A549 (cell line): ENCODE data around the gene ADAM12. TPM values are rescaled to one million over a fixed set of nuclear protein-coding genes. Genes with fewer than 3 reads are reported as not detected.

Experiments
- ATAC-seq, 2 experiments: fragments of 200-7000 bp in 1 of 2; fragments of >200 bp in 1 of 2; cut with Nextera tagmentation in 1 of 2; cut with Tn5 transposase in 1 of 2; 3 replicates each; pipeline versions ENCODE4 v1.8.0 to v1.9.1; 2018 to 2020; ENCODE audit warnings: mild to moderate bottlenecking in 1 of 2, moderate library complexity in 1 of 2
- CTCF ChIA-PET: fragments of 300-600 bp; sonication (Branson Sonifier 250); formaldehyde crosslinking; extraction: SDS; loops from one replicate; lab custom pipeline; 2021; ENCODE audit warnings: antibody characterized with exemption, inconsistent platforms; lab: Yijun Ruan, JAX
- POLR2A ChIA-PET: fragments of 350-600 bp; formaldehyde crosslinking; extraction: SDS; loops from one replicate; lab custom pipeline; 2021; ENCODE audit warnings: antibody characterized with exemption, inconsistent platforms; lab: Yijun Ruan, JAX
- DNase-seq, 2 experiments: peaks; one replicate each; pipeline versions ENCODE4 v3.0.0 to v3.0.0-alpha.2; 2011 to 2016; ENCODE audit warnings: low read depth in 1 of 2, low spot score in 1 of 2
- FAIRE-seq: peaks from 2 replicates; lab custom pipeline; 2011; peaks lifted over from hg19 to GRCh38; lab: Jason Lieb, UNC
- H3K27ac ChIP-seq, 2 experiments: fragments of >200 bp; sonication (Bioruptor Twin); formaldehyde crosslinking; 3 replicates each; pipeline ENCODE4 v1.5.1; 2016 to 2017
- H3K4me1 ChIP-seq: fragments of >200 bp; sonication (Bioruptor Twin); formaldehyde crosslinking; 3 replicates; pipeline ENCODE4 v1.6.1; 2016
- H3K4me2 ChIP-seq: fragments of >200 bp; sonication (Bioruptor Twin); formaldehyde crosslinking; 3 replicates; pipeline ENCODE4 v1.6.1; 2016
- H3K4me3 ChIP-seq: fragments of >200 bp; sonication (Bioruptor Twin); formaldehyde crosslinking; 3 replicates; pipeline ENCODE4 v1.5.1; 2016
- H3K9me3 ChIP-seq: fragments of >200 bp; sonication (Bioruptor Twin); formaldehyde crosslinking; 3 replicates; pipeline ENCODE4 v1.6.1; 2016
- BCL3 ChIP-seq: fragments of >200 bp; sonication (Bioruptor Twin); formaldehyde crosslinking; IDR thresholded peaks from 3 replicates; pipeline ENCODE4 v1.6.1; 2016
- BHLHE40 ChIP-seq: IDR thresholded peaks from 2 replicates; pipeline ENCODE4 v1.6.1; 2012; ENCODE audit warnings: low read depth, low read length, inconsistent platforms
- CBX8 ChIP-seq: fragments of 200-600 bp; sonication (generic); IDR thresholded peaks from 2 replicates; pipeline ENCODE4 v1.6.1; 2016
- CHD4 ChIP-seq: fragments of 200-600 bp; sonication (generic); IDR thresholded peaks from 2 replicates; pipeline ENCODE4 v1.6.1; 2016; ENCODE audit warnings: antibody characterized with exemption, mild to moderate bottlenecking, borderline replicate concordance
- CTCF ChIP-seq: fragments of >200 bp; sonication (Bioruptor Twin); formaldehyde crosslinking; IDR thresholded peaks from 3 replicates; pipeline ENCODE4 v1.5.1; 2016
- EHF ChIP-seq: fragments of 250-450 bp; sonication (Bioruptor Pico); IDR thresholded peaks from 2 replicates; pipeline ENCODE4 v1.5.0; 2020; ENCODE audit warnings: mild to moderate bottlenecking
- ELK1 ChIP-seq: fragments of 150-350 bp; IDR thresholded peaks from 2 replicates; pipeline ENCODE4 v1.6.1; 2014; ENCODE audit warnings: low read depth, mild to moderate bottlenecking, low read length
- FOSL2 ChIP-seq, 2 experiments: fragments of 450-650 bp in 1 of 2; fragments of >200 bp in 1 of 2; sonication (Bioruptor Twin) in 1 of 2; formaldehyde crosslinking; IDR thresholded peaks; 2 replicates each; pipeline versions ENCODE4 v1.5.0 to v1.6.1; 2016 to 2020; ENCODE audit warnings: mild to moderate bottlenecking in 1 of 2, moderate library complexity in 1 of 2
- FOXS1 ChIP-seq: fragments of 250-450 bp; sonication (Bioruptor Pico); IDR thresholded peaks from 2 replicates; pipeline ENCODE4 v1.5.0; 2020; ENCODE audit warnings: mild to moderate bottlenecking, moderate library complexity
- HES2 ChIP-seq: fragments of >200 bp; sonication (Bioruptor Twin); formaldehyde crosslinking; IDR thresholded peaks from 2 replicates; pipeline ENCODE4 v1.6.1; 2016
- HEYL ChIP-seq: fragments of 250-450 bp; sonication (Bioruptor Pico); IDR thresholded peaks from 2 replicates; pipeline ENCODE4 v1.8.0; 2021; ENCODE audit warnings: mild to moderate bottlenecking, moderate library complexity
- HOXB5 ChIP-seq: fragments of 250-450 bp; sonication (Bioruptor Pico); IDR thresholded peaks from 2 replicates; pipeline ENCODE4 v1.5.0; 2020; ENCODE audit warnings: mild to moderate bottlenecking, moderate library complexity
- JUN ChIP-seq, 2 experiments: fragments of >200 bp; sonication (Bioruptor Twin); formaldehyde crosslinking; IDR thresholded peaks; 2 replicates in 1 of 2; 3 replicates in 1 of 2; pipeline ENCODE4 v1.6.1; 2016 to 2017
- JUNB ChIP-seq: fragments of >200 bp; sonication (Bioruptor Twin); formaldehyde crosslinking; IDR thresholded peaks from 2 replicates; pipeline ENCODE4 v1.6.1; 2016
- KDM1A ChIP-seq: fragments of 200-600 bp; sonication (generic); IDR thresholded peaks from 2 replicates; pipeline ENCODE4 v1.6.1; 2016; ENCODE audit warnings: low read depth, mild to moderate bottlenecking
- MAX ChIP-seq: IDR thresholded peaks from 2 replicates; pipeline ENCODE4 v1.6.1; 2012
- NFE2L2 ChIP-seq: fragments of 150-350 bp; conservative IDR thresholded peaks from 2 replicates; pipeline ENCODE4 v1.6.1; 2014; ENCODE audit warnings: low read length
- POLR2A ChIP-seq: IDR thresholded peaks from 2 replicates; pipeline ENCODE4 v1.6.1; 2012; ENCODE audit warnings: mild to moderate bottlenecking, low read length
- POLR2AphosphoS2 ChIP-seq: conservative IDR thresholded peaks from 2 replicates; pipeline ENCODE4 v1.6.1; 2012; ENCODE audit warnings: low read length, improper control_type of control experiment, inconsistent platforms
- RNF2 ChIP-seq: fragments of 200-600 bp; sonication (generic); IDR thresholded peaks from 2 replicates; pipeline ENCODE4 v1.6.1; 2016; ENCODE audit warnings: low read depth, mild to moderate bottlenecking, antibody characterized with exemption, moderate library complexity, borderline replicate concordance
- TP53 ChIP-seq: fragments of 250-450 bp; sonication (Bioruptor Pico); IDR thresholded peaks from 2 replicates; pipeline ENCODE4 v1.5.0; 2021; ENCODE audit warnings: mild to moderate bottlenecking, moderate library complexity
- ZFP36 ChIP-seq: fragments of 450-650 bp; IDR thresholded peaks from 2 replicates; pipeline ENCODE4 v1.6.1; 2014; ENCODE audit warnings: borderline replicate concordance; ENCODE audit not compliant: partially characterized antibody
- ZNF302 ChIP-seq: fragments of 250-450 bp; sonication (Bioruptor Pico); IDR thresholded peaks from 2 replicates; pipeline ENCODE4 v1.9.0; 2021; ENCODE audit warnings: inconsistent platforms, mild to moderate bottlenecking, moderate library complexity
- ZSCAN20 ChIP-seq: fragments of 250-450 bp; sonication (Bioruptor Pico); IDR thresholded peaks from 2 replicates; pipeline ENCODE4 v1.8.0; 2022; ENCODE audit warnings: mild to moderate bottlenecking, moderate library complexity
- WGBS: methylation state at CpG from one replicate; pipeline ENCODE4 v1.1.6; 2017; ENCODE audit errors: missing lambda C conversion rate; 5-methylcytosine and 5-hydroxymethylcytosine counted together
- polyA plus RNA-seq, 4 experiments: library from polyadenylated mRNA; depleted of rRNA in 3 of 4; stranded (reverse); fragments of >200 nt; fragmentation: RNase III in 1 of 4; extraction: RNeasy Plus Mini Kit Qiagen cat#74134 plus additional on column Dnase treatment in 1 of 4; gene quantifications; 2 replicates in 3 of 4; 3 replicates in 1 of 4; pipeline ENCODE4 v1.2.3, GENCODE V29; 2011 to 2017

Gene ADAM12
- polyA plus RNA-seq, 2 of the 4 experiments (the other 2 are of a cell fraction), result 1.6 to 4.8 TPM

GRCh38 chr10:126036515-126036914 is 351.8 kb downstream of the ADAM12 start:
- TF ChIP-seq CTCF (no peak), FOSL2 (IDR thresholded peaks at IDR 0.05) (no peak), FOSL2 (CRISPR knock-in tag; IDR thresholded peaks at IDR 0.05) (no peak), FOXS1 (CRISPR knock-in tag) (no peak), MAX (no peak), ZNF302 (no peak), POLR2A (no peak), ZSCAN20 (no peak), RNF2 (no peak), JUN (IDR thresholded peaks at IDR 0.05) (no peak), CBX8 (no peak), HEYL (CRISPR knock-in tag) (no peak), HES2 (no peak), JUNB (no peak), BCL3 (no peak)
- ATAC-seq (no peak), FAIRE-seq (no peak), DNase-seq (no peak)
- no peak overlapping the region for H3K4me2 ChIP-seq
- no peak overlapping the region for H3K4me3 ChIP-seq
- WGBS, result 67% methylated on average over 5 of the region's 5 CpGs
- no peak overlapping the region for H3K27ac ChIP-seq
- peaks cover 16% of the 10 kb centered on the region for H3K9me3 ChIP-seq
- H3K4me1 ChIP-seq, result peaks cover 2% of the 10 kb centered on the region; the same call in 1 of the 3 replicates
- POLR2A ChIA-PET, result no interaction called here
- CTCF ChIA-PET, result no interaction called here

- FAIRE-seq (no peak), ATAC-seq (no peak), DNase-seq (no peak)
- TF ChIP-seq TP53 (CRISPR knock-in tag), result no peak
- TF ChIP-seq BHLHE40, result no peak
- no peak for TF ChIP-seq BCL3
- TF ChIP-seq NFE2L2, result no peak
- no peak for TF ChIP-seq HES2
- no peak for TF ChIP-seq ZSCAN20
- no peak for TF ChIP-seq KDM1A
- TF ChIP-seq POLR2AphosphoS2, result no peak
- no peak for TF ChIP-seq ELK1
- no peak for TF ChIP-seq EHF
- no peak for TF ChIP-seq CHD4
- TF ChIP-seq HOXB5 (CRISPR knock-in tag), result no peak
- TF ChIP-seq ZFP36, result no peak
- Histone ChIP-seq H3K4me1 (no peaks in the 10 kb centered on the region), H3K9me3 (peaks cover 17% of the 10 kb centered on the region), H3K4me3 (no peak overlapping the region), H3K27ac (no peak overlapping the region), H3K4me2 (no peak overlapping the region)
- WGBS, result 50% methylated on average over 2 of the region's 2 CpGs
- ChIA-PET CTCF (no interaction called here), POLR2A (no interaction called here)
Observed at GRCh38 chr10:126034586-126034985, 353.7 kb downstream of the ADAM12 start.
